T-helper 2 cell treated with Interferon-gamma antibody and Interleukin-4, amounts not matched to agents 5 μg/mL and 100 μg/mL, for 36 hours (primary cell): ENCODE measurements around the gene ADAMTS15.

Experiments
- DNase-seq: peaks from one replicate; pipeline ENCODE4 v3.0.0; 2021; ENCODE audit warnings: low spot score
- H3K27ac Mint-ChIP-seq: one replicate; pipeline ENCODE4 v1.8.0; 2021; ENCODE audit warnings: mild to moderate bottlenecking, mixed read lengths
- H3K27me3 Mint-ChIP-seq: one replicate; pipeline ENCODE4 v1.8.0; 2021; ENCODE audit warnings: low read depth, mixed read lengths
- H3K36me3 Mint-ChIP-seq: one replicate; pipeline ENCODE4 v1.8.0; 2021; ENCODE audit warnings: low read depth, mixed read lengths
- H3K4me1 Mint-ChIP-seq: one replicate; pipeline ENCODE4 v1.8.0; 2021; ENCODE audit warnings: low read depth, mixed read lengths
- H3K4me3 Mint-ChIP-seq: one replicate; pipeline ENCODE4 v1.8.0; 2022; ENCODE audit warnings: mild to moderate bottlenecking, moderate library complexity, mixed read lengths
- H3K9me3 Mint-ChIP-seq: one replicate; pipeline ENCODE4 v1.8.0; 2021; ENCODE audit warnings: mixed read lengths

ADAMTS15 gene

DNA sequence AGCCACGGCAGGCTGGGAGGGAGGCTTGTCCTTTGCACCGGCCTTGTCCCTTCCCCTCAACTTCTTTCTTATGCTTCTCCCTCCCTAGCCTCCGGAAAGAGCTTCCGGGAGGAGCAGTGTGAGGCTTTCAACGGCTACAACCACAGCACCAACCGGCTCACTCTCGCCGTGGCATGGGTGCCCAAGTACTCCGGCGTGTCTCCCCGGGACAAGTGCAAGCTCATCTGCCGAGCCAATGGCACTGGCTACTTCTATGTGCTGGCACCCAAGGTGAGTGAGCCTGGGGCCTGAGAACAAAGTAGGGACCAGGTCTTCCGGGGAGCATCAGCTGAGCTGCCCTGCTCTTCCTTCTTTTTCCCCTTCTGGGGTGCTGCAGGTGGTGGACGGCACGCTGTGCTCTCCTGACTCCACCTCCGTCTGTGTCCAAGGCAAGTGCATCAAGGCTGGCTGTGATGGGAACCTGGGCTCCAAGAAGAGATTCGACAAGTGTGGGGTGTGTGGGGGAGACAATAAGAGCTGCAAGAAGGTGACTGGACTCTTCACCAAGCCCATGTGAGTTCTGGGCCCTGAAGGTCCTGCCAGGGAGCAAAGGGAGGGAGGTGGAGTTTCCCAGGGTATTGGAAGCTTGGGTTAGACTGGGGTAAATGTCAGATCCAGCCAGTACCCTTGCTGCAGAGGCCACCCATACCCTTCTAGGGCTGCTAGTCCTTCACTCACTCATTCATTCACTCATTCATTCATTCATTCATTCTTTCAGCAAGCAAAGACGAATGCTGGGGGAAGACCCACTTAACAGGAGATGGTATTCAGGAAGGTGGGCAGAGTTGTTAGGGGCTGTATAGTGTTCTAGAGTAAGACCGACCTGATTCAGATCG lies 22.6 kb downstream of the ADAMTS15 start:
- H3K4me1 Mint-ChIP-seq: no peaks in the 10 kb centered on the region
- no peak for DNase-seq
- no peak overlapping the region for H3K4me3 Mint-ChIP-seq
- no peaks in the 10 kb centered on the region for H3K27me3 Mint-ChIP-seq
- no peaks in the 10 kb centered on the region for H3K9me3 Mint-ChIP-seq
- H3K27ac Mint-ChIP-seq: no peak overlapping the region
- H3K36me3 Mint-ChIP-seq: no peaks in the 10 kb centered on the region

GRCh38 chr11:130471731-130472433 lies 23.4 kb downstream of the ADAMTS15 start:
- no peaks in the 10 kb centered on the region for H3K9me3 Mint-ChIP-seq
- H3K27me3 Mint-ChIP-seq: no peaks in the 10 kb centered on the region
- H3K36me3 Mint-ChIP-seq: no peaks in the 10 kb centered on the region
- H3K27ac Mint-ChIP-seq: no peak overlapping the region
- no peak overlapping the region for H3K4me3 Mint-ChIP-seq
- H3K4me1 Mint-ChIP-seq: no peaks in the 10 kb centered on the region
- no peak for DNase-seq

DNA sequence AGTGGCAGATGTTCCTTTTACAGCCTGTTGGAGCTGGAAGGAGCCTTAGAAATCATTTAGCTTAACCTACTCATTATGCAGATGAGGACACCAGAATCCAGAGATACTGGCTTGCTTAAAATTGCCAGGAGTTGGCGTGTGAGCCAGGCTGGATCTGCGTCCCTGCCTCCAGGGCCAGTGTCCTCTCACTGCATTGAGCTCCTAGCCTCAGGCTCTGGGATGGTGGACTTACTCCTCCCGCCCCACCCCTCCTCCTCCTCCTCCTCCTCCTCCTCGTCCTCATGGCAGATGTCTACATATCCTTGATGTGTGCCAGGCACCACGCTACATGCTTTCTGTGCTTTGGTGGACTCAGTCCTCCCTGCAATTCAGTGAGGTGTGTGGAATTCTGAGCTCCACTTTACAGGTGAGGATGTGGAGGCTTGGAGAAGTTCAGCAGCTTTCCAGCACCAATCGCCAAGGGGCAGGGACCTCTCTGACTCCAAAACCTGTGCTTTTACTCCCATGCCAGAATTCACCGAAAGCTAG lies 24.1 kb downstream of the ADAMTS15 start:
- Mint-ChIP-seq H3K9me3 (no peaks in the 10 kb centered on the region), H3K4me1 (no peaks in the 10 kb centered on the region), H3K27me3 (peaks cover 3% of the 10 kb centered on the region), H3K4me3 (no peak overlapping the region), H3K36me3 (no peaks in the 10 kb centered on the region), H3K27ac (no peak overlapping the region)
- no peak for DNase-seq

DNA sequence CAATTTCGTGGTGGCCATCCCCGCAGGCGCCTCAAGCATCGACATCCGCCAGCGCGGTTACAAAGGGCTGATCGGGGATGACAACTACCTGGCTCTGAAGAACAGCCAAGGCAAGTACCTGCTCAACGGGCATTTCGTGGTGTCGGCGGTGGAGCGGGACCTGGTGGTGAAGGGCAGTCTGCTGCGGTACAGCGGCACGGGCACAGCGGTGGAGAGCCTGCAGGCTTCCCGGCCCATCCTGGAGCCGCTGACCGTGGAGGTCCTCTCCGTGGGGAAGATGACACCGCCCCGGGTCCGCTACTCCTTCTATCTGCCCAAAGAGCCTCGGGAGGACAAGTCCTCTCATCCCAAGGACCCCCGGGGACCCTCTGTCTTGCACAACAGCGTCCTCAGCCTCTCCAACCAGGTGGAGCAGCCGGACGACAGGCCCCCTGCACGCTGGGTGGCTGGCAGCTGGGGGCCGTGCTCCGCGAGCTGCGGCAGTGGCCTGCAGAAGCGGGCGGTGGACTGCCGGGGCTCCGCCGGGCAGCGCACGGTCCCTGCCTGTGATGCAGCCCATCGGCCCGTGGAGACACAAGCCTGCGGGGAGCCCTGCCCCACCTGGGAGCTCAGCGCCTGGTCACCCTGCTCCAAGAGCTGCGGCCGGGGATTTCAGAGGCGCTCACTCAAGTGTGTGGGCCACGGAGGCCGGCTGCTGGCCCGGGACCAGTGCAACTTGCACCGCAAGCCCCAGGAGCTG lies 24.8 kb downstream of the ADAMTS15 start:
- Mint-ChIP-seq H3K4me1 (no peaks in the 10 kb centered on the region), H3K4me3 (no peak overlapping the region), H3K27me3 (peaks cover 3% of the 10 kb centered on the region), H3K27ac (no peak overlapping the region), H3K9me3 (no peaks in the 10 kb centered on the region), H3K36me3 (no peaks in the 10 kb centered on the region)
- DNase-seq: no peak

DNA sequence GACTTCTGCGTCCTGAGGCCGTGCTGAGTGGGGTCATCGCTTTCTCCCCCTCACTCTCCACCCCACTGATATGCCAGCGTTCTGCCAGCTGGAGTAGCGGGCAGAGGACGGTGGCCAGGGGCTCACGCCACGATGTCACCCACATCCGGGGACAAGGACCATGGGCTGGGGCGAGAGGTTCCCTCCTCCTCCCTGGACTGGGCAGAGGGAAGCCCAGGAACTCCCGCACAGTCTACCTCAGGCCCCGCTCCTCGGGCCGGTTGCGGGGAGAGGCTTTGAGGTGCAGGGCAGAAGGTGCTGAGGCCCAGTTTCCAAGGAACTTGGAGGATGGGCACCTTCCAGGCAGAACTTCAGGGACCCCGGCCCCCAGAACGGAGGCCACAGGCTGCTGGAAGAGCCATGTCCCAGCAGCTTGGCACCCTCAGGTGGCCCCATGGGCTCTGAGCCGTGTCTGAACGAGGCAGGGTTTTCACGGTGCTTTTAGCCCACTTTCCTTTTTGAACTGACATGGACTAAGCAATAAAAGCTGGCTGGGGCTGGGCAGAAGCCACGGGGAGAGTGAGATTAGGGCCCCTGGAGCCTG lies 25.4 kb downstream of the ADAMTS15 start:
- no peaks in the 10 kb centered on the region for H3K4me1 Mint-ChIP-seq
- peaks cover 3% of the 10 kb centered on the region for H3K27me3 Mint-ChIP-seq
- no peaks in the 10 kb centered on the region for H3K36me3 Mint-ChIP-seq
- DNase-seq: no peak
- H3K4me3 Mint-ChIP-seq: no peak overlapping the region
- no peaks in the 10 kb centered on the region for H3K9me3 Mint-ChIP-seq
- H3K27ac Mint-ChIP-seq: no peak overlapping the region

DNA sequence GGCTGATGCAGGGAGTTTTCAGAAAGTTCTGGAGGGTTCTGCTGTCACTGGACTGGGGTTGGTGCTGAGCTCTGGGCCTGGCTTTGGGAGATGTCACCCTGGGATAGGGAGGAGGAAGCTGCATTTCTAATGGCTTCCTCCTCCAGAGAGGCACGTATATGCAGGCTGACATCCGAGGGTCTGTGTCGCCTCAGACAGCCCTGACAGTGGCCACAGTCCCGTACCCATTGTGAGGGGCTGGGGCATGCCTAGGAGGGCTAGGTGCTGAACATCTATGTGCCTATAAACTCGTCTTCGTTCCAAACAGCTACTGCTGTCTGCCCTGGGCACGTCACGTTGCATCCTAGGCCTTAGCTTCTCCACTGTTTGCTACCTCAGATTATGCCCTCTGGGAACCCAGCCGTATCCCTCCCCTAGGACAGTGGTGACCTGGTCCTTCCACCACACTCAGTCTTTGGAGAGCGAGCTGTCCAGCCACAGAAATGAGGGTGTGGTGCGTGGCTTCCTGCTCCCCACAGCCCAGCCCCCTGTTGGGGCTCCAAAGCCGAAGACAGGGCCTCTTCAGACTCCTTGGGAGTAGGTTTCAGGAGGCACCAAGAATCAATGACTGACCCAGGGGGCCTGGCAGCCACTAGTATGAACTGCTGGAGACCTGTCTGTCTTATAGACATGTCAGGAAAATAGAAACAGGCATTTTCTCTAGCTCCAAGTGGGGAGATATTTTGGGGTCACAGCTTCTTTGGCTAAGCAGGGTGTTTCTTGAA lies 26.4 kb downstream of the ADAMTS15 start:
- DNase-seq: no peak
- Mint-ChIP-seq H3K4me3 (no peak overlapping the region), H3K36me3 (no peaks in the 10 kb centered on the region), H3K27ac (no peak overlapping the region), H3K27me3 (peaks cover 3% of the 10 kb centered on the region), H3K4me1 (no peaks in the 10 kb centered on the region), H3K9me3 (no peaks in the 10 kb centered on the region)

DNA sequence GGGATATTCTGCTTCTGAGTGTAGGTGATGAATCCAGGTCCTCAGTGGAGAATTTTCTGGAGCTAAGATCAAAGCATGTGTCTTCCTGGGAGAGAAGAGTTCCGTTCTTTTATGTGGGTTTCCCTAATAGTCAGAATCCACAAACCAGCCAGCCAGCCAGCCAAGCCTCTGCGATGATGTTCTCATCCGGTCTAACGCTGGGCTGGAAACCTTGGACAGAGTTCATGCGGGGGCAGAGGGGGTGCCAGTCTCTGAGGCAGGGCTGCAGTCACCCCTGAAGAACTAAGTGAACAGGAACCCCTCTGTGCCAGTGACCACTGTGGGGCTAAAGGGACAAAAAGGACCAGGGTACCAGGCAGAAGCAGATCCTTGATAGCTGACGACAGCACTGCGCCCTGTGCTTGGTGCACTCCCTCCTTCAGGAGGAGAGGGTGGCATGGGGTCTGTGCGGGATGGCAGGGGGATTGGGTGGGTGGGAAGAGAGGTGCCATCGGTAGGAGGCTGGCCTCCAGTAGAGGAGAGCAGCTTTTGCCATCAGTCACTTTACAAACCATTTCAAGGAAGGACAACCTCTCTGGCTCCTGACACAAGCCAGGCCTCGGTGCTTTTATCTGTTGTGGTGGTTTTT lies 27.1 kb downstream of the ADAMTS15 start:
- Mint-ChIP-seq H3K4me3 (no peak overlapping the region), H3K27ac (no peak overlapping the region), H3K4me1 (no peaks in the 10 kb centered on the region), H3K27me3 (peaks cover 3% of the 10 kb centered on the region), H3K36me3 (no peaks in the 10 kb centered on the region), H3K9me3 (no peaks in the 10 kb centered on the region)
- no peak for DNase-seq

DNA sequence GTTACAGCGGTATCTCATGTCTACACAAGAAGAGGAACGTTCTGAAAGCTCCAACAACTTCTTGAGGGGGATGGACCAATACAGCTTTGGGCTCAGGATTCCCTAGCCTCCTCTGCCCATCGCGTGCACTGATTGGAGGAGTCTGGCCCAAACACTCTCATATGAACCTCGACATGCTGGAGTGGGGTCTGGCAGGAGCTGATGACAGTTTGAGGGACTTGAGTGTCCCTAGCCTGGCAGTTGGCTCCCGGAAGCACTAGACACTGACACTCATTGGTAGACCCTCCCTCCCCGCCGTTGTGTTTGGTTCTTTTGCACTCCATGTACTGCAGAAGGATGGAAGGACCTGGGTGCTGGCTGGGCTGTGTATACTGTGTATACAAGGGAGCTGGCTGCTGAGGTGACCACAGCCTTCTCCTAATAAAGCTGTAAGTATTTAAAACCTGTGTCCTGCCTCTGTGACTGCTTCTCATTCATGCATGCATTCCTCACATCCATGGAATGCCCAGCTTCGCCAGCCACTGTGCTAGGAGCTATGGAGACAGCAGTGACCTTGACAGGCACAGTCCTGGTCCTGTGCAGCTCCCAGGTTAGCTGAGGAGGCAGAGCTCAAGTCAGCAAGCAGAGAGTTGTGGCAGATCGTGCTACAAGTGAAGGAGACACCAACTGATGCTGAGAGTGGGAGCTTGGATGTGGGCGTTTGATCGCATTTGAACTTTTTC lies 27.9 kb downstream of the ADAMTS15 start:
- Mint-ChIP-seq H3K27me3 (peaks cover 3% of the 10 kb centered on the region), H3K36me3 (no peaks in the 10 kb centered on the region), H3K4me1 (no peaks in the 10 kb centered on the region), H3K27ac (no peak overlapping the region), H3K4me3 (no peak overlapping the region), H3K9me3 (no peaks in the 10 kb centered on the region)
- no peak for DNase-seq

DNA sequence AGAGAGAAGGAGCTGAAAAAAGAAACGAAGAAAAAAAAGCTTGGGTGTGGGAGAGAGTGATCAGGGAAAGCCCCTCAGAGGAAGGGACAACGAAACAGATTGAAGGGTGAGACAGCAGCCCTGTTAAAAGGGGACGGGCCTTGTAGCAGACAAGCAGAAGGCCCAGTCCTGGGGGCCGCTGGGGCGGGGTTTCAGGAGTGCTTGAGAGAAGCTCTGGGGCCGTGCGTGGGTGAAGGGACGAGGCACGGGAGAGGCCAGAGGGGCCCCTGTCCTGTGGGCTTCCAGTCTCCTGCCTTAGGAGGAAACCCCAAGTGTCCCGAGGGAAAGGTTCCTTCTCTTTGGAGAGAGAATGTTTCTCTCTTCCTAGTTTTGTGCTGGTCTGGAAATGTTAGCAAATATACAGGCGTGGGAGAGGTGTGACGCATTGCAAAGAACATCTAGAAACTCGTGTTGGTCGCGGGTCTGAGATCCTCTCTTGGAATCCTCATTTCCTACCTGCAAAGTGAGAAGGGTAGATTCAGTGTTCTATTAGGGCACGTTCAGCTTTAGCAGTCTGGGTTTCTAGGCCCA lies 28.6 kb downstream of the ADAMTS15 start:
- no peaks in the 10 kb centered on the region for H3K9me3 Mint-ChIP-seq
- H3K27ac Mint-ChIP-seq: no peak overlapping the region
- H3K27me3 Mint-ChIP-seq: peaks cover 3% of the 10 kb centered on the region

DNA sequence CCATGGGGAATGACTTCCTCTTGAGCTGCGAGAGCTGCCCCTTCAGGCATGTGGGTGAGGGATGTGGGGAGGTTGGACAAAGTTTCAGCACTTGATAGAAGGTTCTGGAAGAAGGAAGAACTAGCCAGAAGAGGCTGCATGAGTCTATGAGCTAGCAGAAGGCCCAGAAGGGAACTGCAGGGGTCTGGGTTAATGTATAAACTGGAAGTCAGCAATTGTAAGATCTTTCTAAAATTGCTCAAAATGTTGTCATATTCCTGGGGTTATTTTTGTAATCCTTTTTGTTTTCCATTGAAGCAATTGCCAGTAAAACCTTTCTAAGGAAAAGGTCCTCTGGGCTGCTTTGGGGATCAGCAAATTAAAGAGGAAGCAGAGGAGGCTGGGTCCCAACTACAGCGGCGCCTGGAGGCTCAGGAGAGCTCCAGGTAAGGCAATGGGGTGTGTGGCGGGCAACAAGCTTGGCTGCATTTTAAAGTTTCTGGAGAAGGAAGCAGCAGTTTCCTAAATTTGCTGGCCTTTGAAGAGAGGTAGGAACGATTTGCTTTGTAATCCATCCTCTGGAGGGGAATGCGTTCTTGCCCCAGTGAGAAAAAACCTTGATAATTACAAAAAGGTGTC lies 29.2 kb downstream of the ADAMTS15 start:
- no peaks in the 10 kb centered on the region for H3K4me1 Mint-ChIP-seq
- no peak for DNase-seq
- H3K9me3 Mint-ChIP-seq: no peaks in the 10 kb centered on the region
- peaks cover 3% of the 10 kb centered on the region for H3K27me3 Mint-ChIP-seq
- no peak overlapping the region for H3K4me3 Mint-ChIP-seq
- H3K36me3 Mint-ChIP-seq: no peaks in the 10 kb centered on the region
- H3K27ac Mint-ChIP-seq: no peak overlapping the region

More for the DNA sequence above, 28.6 kb downstream of the ADAMTS15 start:
- no peaks in the 10 kb centered on the region for H3K4me1 Mint-ChIP-seq
- H3K4me3 Mint-ChIP-seq: no peak overlapping the region
- H3K36me3 Mint-ChIP-seq: no peaks in the 10 kb centered on the region
- DNase-seq: no peak

DNA sequence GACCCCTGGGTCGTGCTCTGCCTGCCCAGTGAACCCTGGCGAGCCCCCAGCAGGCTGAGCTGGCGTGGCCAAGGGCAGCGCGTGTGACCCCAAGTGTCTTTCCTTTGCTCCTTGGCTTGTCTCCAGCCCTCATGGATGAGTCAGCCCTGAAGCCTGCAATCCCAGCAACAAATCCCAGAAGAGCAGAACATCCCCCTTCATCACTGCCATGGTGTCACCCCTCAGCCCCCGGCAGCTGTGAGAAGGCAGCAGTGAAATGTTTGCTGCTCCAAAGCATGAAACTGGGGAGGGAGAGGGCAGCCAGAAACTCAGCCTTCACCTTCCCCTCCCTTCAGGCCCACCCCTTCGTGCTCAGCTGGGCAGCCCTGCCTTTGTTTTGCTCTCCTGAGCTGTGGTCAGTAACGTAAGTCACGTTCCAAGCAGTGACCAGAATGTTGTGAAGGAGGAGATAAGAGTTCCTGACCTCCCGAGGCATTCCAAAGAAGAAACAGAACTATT lies 29.8 kb downstream of the ADAMTS15 start:
- H3K36me3 Mint-ChIP-seq: no peaks in the 10 kb centered on the region
- H3K4me3 Mint-ChIP-seq: no peak overlapping the region
- DNase-seq: no peak
- H3K27me3 Mint-ChIP-seq: peaks cover 3% of the 10 kb centered on the region
- no peak overlapping the region for H3K27ac Mint-ChIP-seq
- H3K4me1 Mint-ChIP-seq: no peaks in the 10 kb centered on the region
- H3K9me3 Mint-ChIP-seq: no peaks in the 10 kb centered on the region

DNA sequence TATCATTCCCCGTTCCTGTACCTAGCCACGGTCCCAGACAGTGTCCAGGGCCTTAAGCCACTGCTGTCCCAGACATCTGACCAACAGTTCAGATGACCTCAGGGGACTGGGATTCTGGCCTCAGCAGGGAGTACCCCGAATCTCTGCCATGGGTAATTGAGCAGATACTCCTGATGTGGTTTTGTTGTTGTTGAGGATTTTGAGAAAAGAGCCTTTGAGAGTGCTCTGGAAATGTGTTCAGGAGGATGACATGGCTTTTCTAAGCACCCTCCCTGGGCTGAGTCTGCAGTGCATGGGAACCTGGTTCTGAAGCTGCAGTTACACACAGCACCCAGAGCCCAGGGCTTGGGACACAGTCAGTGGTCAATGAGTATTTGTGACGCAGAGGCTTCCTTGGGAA lies 30.4 kb downstream of the ADAMTS15 start:
- no peaks in the 10 kb centered on the region for H3K9me3 Mint-ChIP-seq
- H3K27me3 Mint-ChIP-seq: peaks cover 3% of the 10 kb centered on the region
- no peak for DNase-seq
- H3K36me3 Mint-ChIP-seq: no peaks in the 10 kb centered on the region
- H3K27ac Mint-ChIP-seq: no peak overlapping the region
- no peaks in the 10 kb centered on the region for H3K4me1 Mint-ChIP-seq
- H3K4me3 Mint-ChIP-seq: no peak overlapping the region
